Heart right ventricle (tissue), 16 donors: Measurements from ENCODE around the gene SH3TC2. TPM values are rescaled to one million over a fixed set of nuclear protein-coding genes. Genes with fewer than 3 reads are reported as not detected.

Experiments
- ATAC-seq, 8 donors: fragments of 200-7000 bp; cut with Tn5 transposase; one replicate each; pipeline ENCODE4 v1.9.1; 2020; ENCODE audit warnings: mild to moderate bottlenecking in 8 of 8, moderate library complexity in 8 of 8, moderate number of reproducible peaks in 1 of 8
- DNase-seq, 2 donors: peaks; one replicate each; pipeline ENCODE4 v3.0.0-alpha.2; 2020
- H3K27ac ChIP-seq, 10 donors: fragments of 200-600 bp; sonication (generic) in 2 of 10; one replicate each; pipeline versions ENCODE4 v1.5.0 to v1.8.0; 2020 to 2022; ENCODE audit warnings: mild to moderate bottlenecking in 3 of 10
- H3K27me3 ChIP-seq, 7 donors: fragments of 200-600 bp; one replicate each; pipeline ENCODE4 v1.8.0; 2021 to 2022; ENCODE audit warnings: mild to moderate bottlenecking in 2 of 7
- H3K36me3 ChIP-seq, 9 donors: fragments of 200-600 bp; sonication (generic) in 1 of 9; one replicate each; pipeline versions ENCODE4 v1.5.0 to v1.8.0; 2020 to 2022; ENCODE audit warnings: mild to moderate bottlenecking in 2 of 9
- H3K4me1 ChIP-seq, 9 donors: fragments of 200-600 bp; sonication (generic) in 1 of 9; one replicate each; pipeline versions ENCODE4 v1.5.0 to v1.8.0; 2020 to 2022; ENCODE audit warnings: mild to moderate bottlenecking in 4 of 9
- H3K4me3 ChIP-seq, 10 donors: fragments of 200-600 bp; sonication (generic) in 2 of 10; one replicate each; pipeline versions ENCODE4 v1.5.0 to v1.8.0; 2020 to 2022; ENCODE audit warnings: mild to moderate bottlenecking in 7 of 10, moderate library complexity in 2 of 10
- H3K9me3 ChIP-seq, 11 donors: fragments of 200-600 bp in 10 of 11; sonication (generic) in 2 of 11; one replicate each; pipeline versions ENCODE4 v1.5.0 to v1.8.0; 2013 to 2022; ENCODE audit warnings: mild to moderate bottlenecking in 2 of 11, control low read depth in 1 of 11, moderate library complexity in 1 of 11
- CTCF ChIP-seq, 9 donors: fragments of 200-600 bp; sonication (generic) in 2 of 9; IDR thresholded peaks; one replicate each; pipeline versions ENCODE4 v1.5.0 to v1.8.0; 2021 to 2022; ENCODE audit warnings: antibody characterized with exemption in 9 of 9, mild to moderate bottlenecking in 5 of 9, moderate library complexity in 1 of 9
- WGBS, 2 donors: extraction: QIAGEN DNeasy Blood & Tissue Kit; methylation state at CpG; one replicate each; pipeline ENCODE4 v1.1.7; 2013; ENCODE audit warnings: inconsistent platforms in 1 of 2; 5-methylcytosine and 5-hydroxymethylcytosine counted together
- intact Hi-C, 10 donors: fragments of 100-400 bp; cut with DNase I; formaldehyde crosslinking; loops; one replicate each; pipeline versions ENCODE4 v1.11.1 to v1.14.2; 2022
- polyA plus RNA-seq, 2 donors: library from polyadenylated mRNA; stranded (reverse); fragments of 200-250 nt; gene quantifications; one replicate each; pipeline ENCODE4 v1.2.3, GENCODE V29; 2013
- total RNA-seq, 10 donors: library from RNA; stranded (reverse); fragmentation: NEBNext Ultra II Directional in 3 of 10; extraction: Animal tissue kit (Norgen Biotek cat#: 25700) in 3 of 10; gene quantifications; one replicate each; pipeline versions ENCODE4 v1.2.1 to v1.2.4, GENCODE V29; 2021 to 2023
- donor health status: Arrhythmogenic right ventricular cardiomyopathy.
- donor health status: ischemic (EF 13 %, LVEDD 7.1; RV severe dilation, severe dysfunction).
- donor health status: healthy with polysubstance abuse.
- donor health status: DM: no; HTN: yes; CAD: no.
- donor health status: DM: no; HTN: no; CAD: no.
- donor health status: ischemic (EF 25% LVEDD 6.9; RV normal size, moderate dysfunction).
- donor health status: ischemic (EF 25% LVEDD 5.7; RV mildly dilated, moderate dysfunction).
- donor health status: healthy.
- donor health status: DM: yes; HTN: yes; CAD: no.
- donor health status: Ischemic cardiomyopathy.
- donor health status: ischemic (EF 35%, LVEDD 5.7; RV mildly dilated, moderate dysfunction).
- donor health status: nonischemic (EF 11% LVEDD 7.7; RV severe dilation, severe dysfunction).
- donor health status: DM: yes; HTN: yes; CAD: no.
- donor health status: PGD.
- donor health status: ischemic (EF 29% LVEDD 5.4; RV normal size, mild dysfunction).
- donor health status: nonischemic (EF 23%, LVEDD 6.1; RV moderate dilation, normal function).

SH3TC2 gene
- total and polyA plus RNA-seq, 12 donors = 0.91 to 13.1 (median 6.9) TPM

- H3K36me3 ChIP-seq = peaks cover 0 to 1% (median 0%) of the 10 kb centered on the region in 9 donors
- no peak for DNase-seq
- intact Hi-C loops = loop anchor here in 9 of 10 donors (2.0 to 10.0 kb wide), 11 partner anchors 113 to 267 kb away; partner anchors contain the start of gene ADRB2 (in 4 of the 9)
- TF ChIP-seq CTCF (IDR thresholded peaks at IDR 0.05) = no peak
- no peaks in the 10 kb centered on the region for H3K9me3 ChIP-seq
- no peak overlapping the region for H3K4me3 ChIP-seq
- H3K27ac ChIP-seq = no peak overlapping the region
- no peaks in the 10 kb centered on the region for H3K27me3 ChIP-seq
- H3K4me1 ChIP-seq = peaks cover 0 to 35% (median 9%) of the 10 kb centered on the region in 9 donors
- peak in 1 of 8 donors; percentile 8 for ATAC-seq
- WGBS, 2 donors = 54 to 59% methylated on average over 3 of the region's 3 CpGs
Measured at GRCh38 chr5:148999741-149000140, 63.1 kb downstream of the SH3TC2 start.

- DNase-seq (peak in 1 of 2 donors; percentile 49), ATAC-seq (peak in 7 of 8 donors; percentile 39 to 66 (median 53))
- no peaks in the 10 kb centered on the region for H3K27me3 ChIP-seq
- H3K4me3 ChIP-seq = no peak overlapping the region
- H3K36me3 ChIP-seq = no peaks in the 10 kb centered on the region
- H3K27ac ChIP-seq = no peak overlapping the region
- TF ChIP-seq CTCF (IDR thresholded peaks at IDR 0.05) = peak; percentile 42 to 77 (median 69)
- peaks cover 0 to 35% (median 9%) of the 10 kb centered on the region in 9 donors for H3K4me1 ChIP-seq
- WGBS, 2 donors = 60 to 63% methylated on average over 6 of the region's 6 CpGs
- intact Hi-C loops = loop anchor here in 7 of 10 donors (2.0 to 10.0 kb wide), 9 partner anchors 114 to 266 kb away; partner anchors contain the start of gene ADRB2 (in 3 of the 7)
- H3K9me3 ChIP-seq = no peaks in the 10 kb centered on the region
Measured at GRCh38 chr5:148998174-148998797, 64.6 kb downstream of the SH3TC2 start.

- H3K27me3 ChIP-seq = no peaks in the 10 kb centered on the region
- H3K27ac ChIP-seq = no peak overlapping the region
- H3K4me3 ChIP-seq = no peak overlapping the region
- peaks cover 0 to 19% (median 7%) of the 10 kb centered on the region in 9 donors for H3K4me1 ChIP-seq
- WGBS, 2 donors = 50 to 67% methylated on average over 3 of the region's 3 CpGs
- no peaks in the 10 kb centered on the region for H3K36me3 ChIP-seq
- no peak for TF ChIP-seq CTCF (IDR thresholded peaks at IDR 0.05)
- intact Hi-C loops = loop anchor here in 6 of 10 donors (2.0 to 10.0 kb wide), 6 partner anchors 116 to 264 kb away; partner anchors contain the start of gene ADRB2 (in 3 of the 6)
- ATAC-seq (no peak), DNase-seq (no peak)
- no peaks in the 10 kb centered on the region for H3K9me3 ChIP-seq
Measured at GRCh38 chr5:148996270-148996669, 66.6 kb downstream of the SH3TC2 start.

GRCh38 chr5:148995791-148996190, 67.1 kb downstream of the SH3TC2 start:
- Histone ChIP-seq H3K27ac (no peak overlapping the region), H3K36me3 (no peaks in the 10 kb centered on the region), H3K4me3 (no peak overlapping the region), H3K27me3 (no peaks in the 10 kb centered on the region), H3K9me3 (no peaks in the 10 kb centered on the region), H3K4me1 (peaks cover 0 to 15% (median 7%) of the 10 kb centered on the region in 9 donors)
- intact Hi-C loops = loop anchor here in 6 of 10 donors (2.0 to 10.0 kb wide), 6 partner anchors 117 to 263 kb away; partner anchors contain the start of gene ADRB2 (in 3 of the 6)
- TF ChIP-seq CTCF (IDR thresholded peaks at IDR 0.05) = no peak
- 88 to 92% methylated on average over 2 of the region's 2 CpGs for WGBS, 2 donors
- no peak for DNase-seq
- ATAC-seq = no peak
